ENCODE results near the gene ADAM30. TPM values are rescaled to one million over a fixed set of nuclear protein-coding genes. Genes with fewer than 3 reads are reported as not detected.

ADAM30 gene
- total RNA-seq, 1 donor from 2014 or later: not detected

GRCh38 chr1:119902775-119903442 lies 6.6 kb upstream of the ADAM30 start:
- no peak for DNase-seq (ENCODE audit: low spot score)
- H3K27me3 Mint-ChIP-seq (ENCODE audit: low read depth): peaks cover 37% of the 10 kb centered on the region
- no peak overlapping the region for H3K27ac Mint-ChIP-seq
- intact Hi-C loops (cut with micrococcal nuclease): no loop called here
- no peaks in the 10 kb centered on the region for H3K4me1 Mint-ChIP-seq (ENCODE audit: low read depth)
- no peak overlapping the region for H3K4me3 Mint-ChIP-seq (ENCODE audit: low read depth)
- no peaks in the 10 kb centered on the region for H3K36me3 Mint-ChIP-seq (ENCODE audit: low read depth)
- peaks cover 4% of the 10 kb centered on the region for H3K9me3 Mint-ChIP-seq

GRCh38 chr1:119898981-119899720 lies 2.8 kb upstream of the ADAM30 start:
- Mint-ChIP-seq H3K4me1 (ENCODE audit: low read depth) (peaks cover 3% of the 10 kb centered on the region), H3K27me3 (ENCODE audit: low read depth) (peaks cover 33% of the 10 kb centered on the region), H3K27ac (no peak overlapping the region), H3K36me3 (ENCODE audit: low read depth) (no peaks in the 10 kb centered on the region), H3K9me3 (no peaks in the 10 kb centered on the region), H3K4me3 (ENCODE audit: low read depth) (no peak overlapping the region)
- no peak for DNase-seq (ENCODE audit: low spot score)
- intact Hi-C loops (cut with micrococcal nuclease): no loop called here

DNA sequence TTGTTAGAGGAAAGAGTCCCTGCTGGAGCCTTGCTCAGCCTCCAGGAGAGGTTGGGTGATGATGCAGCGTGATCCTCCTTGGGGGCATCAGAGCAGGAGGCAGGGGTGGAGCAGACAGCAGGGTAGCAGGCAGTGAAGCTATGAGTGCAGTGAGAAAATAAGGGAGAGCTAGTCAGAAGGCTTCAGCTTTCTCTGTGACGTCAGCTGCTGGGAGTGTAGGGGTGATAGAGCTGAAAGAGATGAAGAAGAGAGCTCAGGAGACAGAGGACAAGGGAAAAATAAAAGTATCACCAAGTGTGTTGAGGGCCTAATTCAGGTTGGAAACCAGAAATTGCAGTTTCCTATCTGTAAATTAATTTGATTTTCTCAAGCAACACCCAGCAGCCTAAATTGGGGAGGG lies 2.2 kb upstream of the ADAM30 start:
- no peak overlapping the region for H3K27ac Mint-ChIP-seq
- H3K36me3 Mint-ChIP-seq (ENCODE audit: low read depth): no peaks in the 10 kb centered on the region
- peaks cover 28% of the 10 kb centered on the region for H3K27me3 Mint-ChIP-seq (ENCODE audit: low read depth)
- H3K9me3 Mint-ChIP-seq: no peaks in the 10 kb centered on the region
- DNase-seq (ENCODE audit: low spot score): no peak
- H3K4me1 Mint-ChIP-seq (ENCODE audit: low read depth): peaks cover 9% of the 10 kb centered on the region
- intact Hi-C loops (cut with micrococcal nuclease): no loop called here
- H3K4me3 Mint-ChIP-seq (ENCODE audit: low read depth): no peak overlapping the region

- Mint-ChIP-seq H3K4me3 (ENCODE audit: low read depth) (no peak overlapping the region), H3K4me1 (ENCODE audit: low read depth) (peaks cover 20% of the 10 kb centered on the region), H3K36me3 (ENCODE audit: low read depth) (no peaks in the 10 kb centered on the region), H3K27ac (no peak overlapping the region), H3K9me3 (no peaks in the 10 kb centered on the region), H3K27me3 (ENCODE audit: low read depth) (peaks cover 16% of the 10 kb centered on the region)
- DNase-seq (ENCODE audit: low spot score): no peak
- intact Hi-C loops (cut with micrococcal nuclease): no loop called here
Observed at GRCh38 chr1:119895102-119895501, 1.2 kb downstream of the ADAM30 start.

GRCh38 chr1:119893827-119894700 lies 2.3 kb downstream of the ADAM30 start:
- no peak overlapping the region for H3K4me3 Mint-ChIP-seq (ENCODE audit: low read depth)
- H3K27me3 Mint-ChIP-seq (ENCODE audit: low read depth): peaks cover 18% of the 10 kb centered on the region
- intact Hi-C loops (cut with micrococcal nuclease): no loop called here
- H3K4me1 Mint-ChIP-seq (ENCODE audit: low read depth): peaks cover 20% of the 10 kb centered on the region
- no peaks in the 10 kb centered on the region for H3K36me3 Mint-ChIP-seq (ENCODE audit: low read depth)
- DNase-seq (ENCODE audit: low spot score): no peak
- H3K27ac Mint-ChIP-seq: no peak overlapping the region
- H3K9me3 Mint-ChIP-seq: no peaks in the 10 kb centered on the region

DNA sequence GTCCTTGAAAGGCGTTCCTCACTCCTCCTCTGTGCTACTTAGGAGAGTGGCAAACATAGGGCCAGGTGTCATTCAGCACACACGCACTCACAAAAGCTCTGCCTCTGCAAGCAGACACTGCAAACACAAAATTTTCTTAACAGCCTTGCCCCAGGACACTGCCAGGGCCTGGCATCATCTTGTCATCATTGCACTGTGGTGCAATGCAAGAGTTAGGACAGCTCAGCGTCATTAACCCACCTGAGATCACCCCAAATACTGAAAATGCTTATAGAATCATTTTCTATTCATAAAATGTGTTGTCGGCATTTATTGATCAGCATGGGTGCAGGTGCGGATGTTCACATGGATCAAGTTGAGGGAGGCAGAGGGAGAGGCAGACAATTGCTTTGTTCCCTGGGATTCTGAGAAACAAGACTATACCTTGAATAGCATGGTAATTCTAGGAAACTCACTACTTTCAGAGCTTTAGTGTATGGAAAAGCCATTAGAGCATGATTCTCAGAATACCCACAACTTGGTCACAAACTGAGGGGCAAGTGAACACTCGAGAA lies 3.0 kb downstream of the ADAM30 start:
- intact Hi-C loops (cut with micrococcal nuclease): no loop called here
- Mint-ChIP-seq H3K4me1 (ENCODE audit: low read depth) (peaks cover 20% of the 10 kb centered on the region), H3K27me3 (ENCODE audit: low read depth) (peaks cover 18% of the 10 kb centered on the region), H3K9me3 (peaks cover 7% of the 10 kb centered on the region), H3K27ac (no peak overlapping the region), H3K4me3 (ENCODE audit: low read depth) (no peak overlapping the region), H3K36me3 (ENCODE audit: low read depth) (peaks cover 2% of the 10 kb centered on the region)
- no peak for DNase-seq (ENCODE audit: low spot score)

DNA sequence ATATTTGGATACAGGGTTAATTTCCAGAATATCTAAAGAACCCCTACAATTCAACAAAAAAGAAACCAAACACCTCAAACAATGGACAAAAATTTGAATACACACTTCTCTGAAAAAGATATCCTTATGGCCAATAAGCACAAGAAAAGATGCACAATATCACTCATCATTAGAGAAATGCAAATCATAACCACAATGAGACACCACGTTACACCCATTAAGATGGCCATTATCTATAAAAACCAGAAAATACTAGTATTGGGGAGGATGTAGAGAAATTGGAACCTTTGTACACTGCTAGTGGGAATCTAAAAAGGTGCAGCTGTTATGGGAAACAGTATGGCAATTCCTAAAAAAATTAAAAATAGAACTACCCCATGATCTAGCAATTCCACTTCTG lies 4.9 kb downstream of the ADAM30 start:
- DNase-seq (ENCODE audit: low spot score): no peak
- intact Hi-C loops (cut with micrococcal nuclease): no loop called here

DNA sequence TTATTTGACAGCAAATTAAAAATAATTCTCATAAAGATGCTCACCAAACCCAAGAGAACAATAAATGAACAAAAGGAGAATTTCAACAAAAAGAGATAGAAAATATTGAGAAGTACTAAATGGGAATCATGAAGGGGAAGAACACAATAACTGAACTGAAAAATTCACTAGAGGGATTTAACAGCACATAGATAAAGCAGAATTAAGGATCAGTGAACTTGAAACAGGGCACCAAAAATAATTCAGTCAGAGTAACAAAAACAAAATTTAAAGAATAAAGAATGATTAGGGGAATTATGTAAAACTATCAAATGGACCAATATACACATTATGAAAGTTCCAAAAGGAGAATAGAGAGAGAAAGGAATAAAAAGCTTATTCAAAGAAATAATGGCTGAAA lies 7.8 kb downstream of the ADAM30 start:
- Mint-ChIP-seq H3K4me1 (ENCODE audit: low read depth) (peaks cover 11% of the 10 kb centered on the region), H3K27ac (no peak overlapping the region), H3K9me3 (peaks cover 13% of the 10 kb centered on the region), H3K36me3 (ENCODE audit: low read depth) (peaks cover 3% of the 10 kb centered on the region), H3K27me3 (ENCODE audit: low read depth) (peaks cover 21% of the 10 kb centered on the region), H3K4me3 (ENCODE audit: low read depth) (no peak overlapping the region)
- no peak for DNase-seq (ENCODE audit: low spot score)
- intact Hi-C loops (cut with micrococcal nuclease): no loop called here

More for the DNA sequence above, 4.9 kb downstream of the ADAM30 start:
- Mint-ChIP-seq H3K27me3 (ENCODE audit: low read depth) (peaks cover 19% of the 10 kb centered on the region), H3K4me1 (ENCODE audit: low read depth) (peaks cover 20% of the 10 kb centered on the region), H3K4me3 (ENCODE audit: low read depth) (no peak overlapping the region), H3K27ac (no peak overlapping the region), H3K36me3 (ENCODE audit: low read depth) (peaks cover 3% of the 10 kb centered on the region), H3K9me3 (peaks cover 13% of the 10 kb centered on the region)

DNA sequence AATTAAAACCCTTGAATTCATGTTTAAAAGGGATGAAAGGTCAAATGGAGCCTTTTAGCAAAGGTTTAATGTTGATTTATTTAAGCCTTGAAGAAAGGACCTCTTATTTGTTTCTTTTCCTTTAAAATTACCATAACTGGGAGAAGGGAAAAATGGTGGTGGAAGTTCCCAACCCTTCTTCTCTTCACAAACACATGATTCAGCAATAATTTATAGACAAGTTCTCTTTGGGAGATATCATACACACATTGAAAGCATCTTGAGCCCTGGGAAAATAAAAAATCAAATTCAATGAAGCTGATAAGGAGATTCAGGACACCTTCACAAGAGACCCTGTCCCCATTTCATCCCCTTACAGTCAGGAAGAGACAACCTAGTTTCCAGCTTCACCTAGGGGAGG lies 8.9 kb downstream of the ADAM30 start:
- Mint-ChIP-seq H3K27me3 (ENCODE audit: low read depth) (peaks cover 21% of the 10 kb centered on the region), H3K9me3 (peaks cover 13% of the 10 kb centered on the region), H3K27ac (no peak overlapping the region), H3K4me3 (ENCODE audit: low read depth) (no peak overlapping the region), H3K36me3 (ENCODE audit: low read depth) (peaks cover 3% of the 10 kb centered on the region), H3K4me1 (ENCODE audit: low read depth) (peaks cover 5% of the 10 kb centered on the region)
- DNase-seq (ENCODE audit: low spot score): no peak
- intact Hi-C loops (cut with micrococcal nuclease): no loop called here

DNA sequence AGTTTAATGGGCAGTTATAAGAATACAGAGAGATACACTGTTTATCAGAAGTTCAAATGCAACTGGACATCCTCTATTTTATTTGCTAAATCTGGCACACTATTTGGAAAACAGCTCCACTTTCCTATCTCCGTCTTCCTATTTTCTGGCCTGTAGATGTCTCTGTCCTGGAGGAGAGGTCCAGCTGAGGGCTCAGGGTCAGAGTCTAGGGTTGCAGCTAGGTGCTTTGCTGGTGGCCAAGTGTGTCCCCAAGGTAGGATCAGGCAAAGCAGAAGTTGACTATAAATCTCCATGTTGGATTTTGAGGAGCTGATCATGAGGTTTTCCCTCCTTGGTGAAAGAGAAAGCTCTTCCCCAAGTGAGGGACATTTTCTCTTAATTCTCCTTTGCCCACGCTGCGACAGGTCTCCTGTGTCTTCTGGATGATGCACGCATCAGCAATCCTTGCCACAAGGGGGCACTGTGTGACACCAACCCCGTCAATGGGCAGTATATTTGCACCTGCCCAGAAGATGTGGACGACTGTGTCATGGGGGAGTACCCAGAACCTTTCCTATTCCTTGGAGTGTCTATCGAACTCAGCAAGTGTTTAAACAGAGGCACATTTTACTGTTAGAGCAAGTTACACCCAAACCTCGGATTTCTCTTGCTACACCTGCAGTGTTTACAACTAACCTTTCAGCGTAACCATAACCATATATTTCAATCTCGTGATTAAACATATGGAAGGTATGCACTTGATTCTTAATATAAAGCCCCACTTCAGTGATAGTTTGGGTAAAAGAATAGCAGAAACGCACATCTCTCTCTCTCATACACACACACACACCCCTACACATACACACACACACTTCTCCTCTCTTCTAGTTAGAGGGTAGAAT lies 10.2 kb downstream of the ADAM30 start:
- Mint-ChIP-seq H3K27ac (no peak overlapping the region), H3K27me3 (ENCODE audit: low read depth) (peaks cover 17% of the 10 kb centered on the region), H3K4me1 (ENCODE audit: low read depth) (no peaks in the 10 kb centered on the region), H3K36me3 (ENCODE audit: low read depth) (peaks cover 3% of the 10 kb centered on the region), H3K9me3 (peaks cover 13% of the 10 kb centered on the region), H3K4me3 (ENCODE audit: low read depth) (no peak overlapping the region)
- intact Hi-C loops (cut with micrococcal nuclease): no loop called here
- DNase-seq (ENCODE audit: low spot score): peak; percentile 51

- Mint-ChIP-seq H3K9me3 (peaks cover 13% of the 10 kb centered on the region), H3K36me3 (ENCODE audit: low read depth) (peaks cover 3% of the 10 kb centered on the region), H3K27ac (no peak overlapping the region), H3K4me3 (ENCODE audit: low read depth) (no peak overlapping the region), H3K27me3 (ENCODE audit: low read depth) (peaks cover 26% of the 10 kb centered on the region), H3K4me1 (ENCODE audit: low read depth) (no peaks in the 10 kb centered on the region)
- intact Hi-C loops (cut with micrococcal nuclease): no loop called here
- DNase-seq (ENCODE audit: low spot score): no peak
Observed at GRCh38 chr1:119884711-119885110, 11.6 kb downstream of the ADAM30 start.

GRCh38 chr1:119883826-119884225 lies 12.5 kb downstream of the ADAM30 start:
- intact Hi-C loops (cut with micrococcal nuclease): no loop called here
- peaks cover 25% of the 10 kb centered on the region for H3K27me3 Mint-ChIP-seq (ENCODE audit: low read depth)

More at GRCh38 chr1:119883826-119884225, 12.5 kb downstream of the ADAM30 start:
- Mint-ChIP-seq H3K4me3 (ENCODE audit: low read depth) (no peak overlapping the region), H3K27ac (no peak overlapping the region), H3K36me3 (ENCODE audit: low read depth) (peaks cover 3% of the 10 kb centered on the region), H3K4me1 (ENCODE audit: low read depth) (no peaks in the 10 kb centered on the region), H3K9me3 (peaks cover 11% of the 10 kb centered on the region)
- DNase-seq (ENCODE audit: low spot score): no peak
